Bronchial smooth muscle cell (primary cell): ENCODE data around the gene OR5D16. TPM values are rescaled to one million over a fixed set of nuclear protein-coding genes. Genes with fewer than 3 reads are reported as not detected.

Experiments
- total RNA-seq: library from RNA; depleted of rRNA; stranded (reverse); fragments of >200 nt; gene quantifications from 2 replicates; pipeline ENCODE4 v1.2.1, GENCODE V29; 2014

OR5D16 gene
- not detected in 2 replicates for total RNA-seq

DNA sequence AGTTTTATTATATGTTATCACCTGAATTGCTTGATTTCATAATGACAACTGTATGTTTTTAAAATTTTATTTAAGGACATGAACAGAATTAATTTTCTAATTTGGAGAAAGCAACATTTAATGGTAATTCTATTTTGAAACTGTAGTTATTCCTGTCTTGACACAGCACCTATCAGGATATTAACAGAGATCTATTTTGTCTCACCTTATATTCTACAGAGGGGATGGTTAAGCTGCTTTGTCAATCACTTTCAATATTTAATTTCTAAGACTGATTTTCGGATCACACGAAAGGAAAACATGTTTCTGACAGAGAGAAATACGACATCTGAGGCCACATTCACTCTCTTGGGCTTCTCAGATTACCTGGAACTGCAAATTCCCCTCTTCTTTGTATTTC lies at the start of gene OR5D16:
Gene OR5D16, plus strand, starts transcription at position 301 of the 400 bp plus-strand sequence. Its CDS starts 0 bp downstream, at position 301.

DNA sequence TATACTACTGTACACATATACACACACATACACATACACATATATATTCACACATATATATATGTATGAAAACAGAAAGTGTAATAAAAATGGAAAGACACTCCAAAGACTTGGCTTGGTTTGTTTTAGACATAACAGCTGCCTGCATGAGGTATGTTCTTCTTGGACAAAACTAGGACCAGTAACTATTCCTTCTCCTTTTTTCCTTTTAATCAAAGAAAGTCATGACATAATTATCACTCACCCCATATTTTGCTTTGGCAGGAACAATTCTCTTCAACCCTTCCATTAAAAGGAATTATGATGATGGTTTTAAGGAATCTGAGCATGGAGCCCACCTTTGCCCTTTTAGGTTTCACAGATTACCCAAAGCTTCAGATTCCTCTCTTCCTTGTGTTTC lies 43.3 kb upstream of the OR5D16 start, which contains the start of gene OR5D14:
Gene OR5D14, plus strand, starts transcription at position 301 of the 400 bp plus-strand sequence. Its CDS starts 0 bp downstream, at position 301.

DNA sequence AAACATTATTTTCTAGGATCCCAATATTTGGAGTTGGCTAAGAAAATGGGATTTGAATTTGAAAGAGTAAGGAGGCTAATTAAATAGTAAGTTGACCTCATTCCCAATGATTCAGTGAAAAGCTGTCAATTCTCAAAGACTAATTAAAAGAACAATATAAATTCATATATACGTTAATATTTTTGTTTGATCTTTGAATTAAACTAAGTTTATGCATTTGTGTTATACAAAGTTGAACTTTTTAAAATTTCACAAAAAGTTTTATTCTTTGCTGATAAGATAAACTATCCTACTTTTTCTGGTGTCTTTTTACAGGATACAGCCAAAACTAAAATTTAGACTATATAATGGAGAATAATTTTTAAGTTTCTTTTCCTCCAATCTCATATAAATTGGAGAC lies 27.5 kb upstream of the OR5D16 start, which contains the start of gene OR5L1:
Gene OR5L1, plus strand, starts transcription at position 301 of the 400 bp plus-strand sequence. CDS start 100 bp downstream, outside the sequence.

DNA sequence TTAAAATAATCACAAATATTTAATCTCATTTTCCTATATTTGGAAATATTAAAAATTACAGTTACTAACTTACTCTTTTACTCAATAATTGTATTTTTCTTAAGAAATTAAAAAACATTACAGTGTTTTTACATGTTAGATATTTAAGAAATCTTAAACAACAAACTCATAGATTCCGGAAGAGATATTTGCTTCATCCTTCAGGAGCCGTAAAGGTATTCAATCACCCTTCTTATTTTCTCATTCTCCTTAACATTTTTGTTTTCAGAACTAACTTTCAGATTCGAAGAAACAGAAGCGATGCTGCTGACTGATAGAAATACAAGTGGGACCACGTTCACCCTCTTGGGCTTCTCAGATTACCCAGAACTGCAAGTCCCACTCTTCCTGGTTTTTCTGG lies 19.2 kb upstream of the OR5D16 start, which contains the start of gene OR5D18:
Gene OR5D18, plus strand, starts transcription at position 301 of the 400 bp plus-strand sequence. Its CDS starts 0 bp downstream, at position 301.

DNA sequence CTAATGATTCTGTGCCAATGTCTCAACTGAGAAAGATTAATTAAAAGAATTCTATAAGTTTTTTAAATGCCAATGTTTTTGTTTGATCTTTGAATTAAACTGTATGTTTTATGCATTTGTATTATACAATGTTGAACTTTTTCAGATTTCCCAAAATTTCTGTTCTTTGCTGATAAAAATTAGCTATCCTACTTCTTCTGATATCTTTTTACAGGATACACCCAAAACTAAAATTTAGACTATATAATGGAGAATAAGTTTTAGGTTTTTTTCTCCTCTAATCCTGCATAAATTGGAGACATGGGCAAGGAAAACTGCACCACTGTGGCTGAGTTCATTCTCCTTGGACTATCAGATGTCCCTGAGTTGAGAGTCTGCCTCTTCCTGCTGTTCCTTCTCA lies 11.6 kb upstream of the OR5D16 start, which contains the start of gene OR5L2:
Gene OR5L2, plus strand, starts transcription at position 301 of the 400 bp plus-strand sequence. Its CDS starts 0 bp downstream, at position 301.

DNA sequence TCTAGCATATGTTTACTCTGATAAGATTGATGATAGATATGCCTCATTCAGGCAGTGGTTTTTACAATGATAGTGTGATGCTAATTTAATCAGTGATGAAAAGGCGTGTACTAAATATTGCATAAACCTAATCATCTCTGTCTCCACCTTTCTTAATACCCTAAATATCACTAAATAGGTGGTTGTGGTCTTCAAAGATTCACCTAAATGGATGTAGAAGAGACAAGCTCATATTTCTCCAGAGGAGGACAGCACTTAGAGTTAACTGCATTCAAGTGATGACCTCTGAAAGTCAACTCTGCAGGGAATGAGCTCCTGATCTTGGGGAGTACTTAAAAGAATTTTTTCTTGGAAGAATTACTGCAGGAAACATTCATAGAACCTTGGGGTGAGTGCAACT lies 44.4 kb downstream of the OR5D16 start, which contains the start of gene TRIM51:
Gene TRIM51, plus strand, starts transcription at position 301 of the 400 bp plus-strand sequence. CDS start 2,132 bp downstream, outside the sequence.

Other genes starting within 250 kb of the OR5D16 start
- gene OR4C11, start 231.1 kb upstream of the OR5D16 start, total RNA-seq, result not detected in 2 replicates
- gene OR4P4, start 203.6 kb upstream of the OR5D16 start, total RNA-seq, result not detected in 2 replicates
- gene OR4S2, start 190.4 kb upstream of the OR5D16 start, total RNA-seq, result not detected in 2 replicates
- not detected in 2 replicates for gene OR4C6, start 176.6 kb upstream of the OR5D16 start, total RNA-seq
- not detected in 2 replicates for gene OR5D13, start 65.3 kb upstream of the OR5D16 start, total RNA-seq
- not detected in 2 replicates for gene OR5D14, start 43.2 kb upstream of the OR5D16 start, total RNA-seq
- not detected in 2 replicates for gene OR5L1, start 27.4 kb upstream of the OR5D16 start, total RNA-seq
- not detected in 2 replicates for gene OR5D18, start 19.1 kb upstream of the OR5D16 start, total RNA-seq
- gene OR5L2, start 11.5 kb upstream of the OR5D16 start, total RNA-seq, result not detected in 2 replicates
- gene TRIM51, start 44.5 kb downstream of the OR5D16 start, total RNA-seq, result not detected in 2 replicates
- gene OR5W2, start 75.8 kb downstream of the OR5D16 start, total RNA-seq, result not detected in 2 replicates
- not detected in 2 replicates for gene OR5I1, start 97.6 kb downstream of the OR5D16 start, total RNA-seq
- gene OR10AG1, start 131.2 kb downstream of the OR5D16 start, total RNA-seq, result not detected in 2 replicates
- not detected in 2 replicates for gene OR5F1, start 155.9 kb downstream of the OR5D16 start, total RNA-seq
- not detected in 2 replicates for gene OR5AS1, start 188.9 kb downstream of the OR5D16 start, total RNA-seq